H9 (cell line): ENCODE results near the gene MT1M. TPM values are rescaled to one million over a fixed set of nuclear protein-coding genes. Genes with fewer than 3 reads are reported as not detected.
A peak's percentile ranks its signal among the peaks of the same experiment; 100 is the strongest.

Source experiments
- DNase-seq: peaks from one replicate; pipeline ENCODE4 v3.0.0-alpha.2; 2017
- H2AFZ ChIP-seq: one replicate; pipeline ENCODE4 v1.6.1; 2013; ENCODE audit warnings: mild to moderate bottlenecking, low read length, control low read depth, moderate library complexity
- H2AK5ac ChIP-seq: 2 replicates; pipeline ENCODE4 v1.6.1; 2013; ENCODE audit warnings: low read length, control low read depth, mixed read lengths; ENCODE audit not compliant: insufficient read length
- H2BK120ac ChIP-seq: one replicate; pipeline ENCODE4 v1.6.1; 2013; ENCODE audit warnings: low read depth, mild to moderate bottlenecking, low read length, control low read depth, inconsistent platforms; ENCODE audit not compliant: poor library complexity, severe bottlenecking
- H2BK12ac ChIP-seq: 2 replicates; pipeline ENCODE4 v1.6.1; 2013; ENCODE audit warnings: low read length, control low read depth, mixed read lengths, low read depth; ENCODE audit not compliant: insufficient read length
- H2BK15ac ChIP-seq: 2 replicates; pipeline ENCODE4 v1.6.1; 2013; ENCODE audit warnings: low read depth, low read length, control low read depth
- H2BK20ac ChIP-seq: one replicate; pipeline ENCODE4 v1.6.1; 2013; ENCODE audit warnings: low read depth, mild to moderate bottlenecking, low read length, control low read depth, inconsistent platforms; ENCODE audit not compliant: poor library complexity, severe bottlenecking
- H2BK5ac ChIP-seq: 2 replicates; pipeline ENCODE4 v1.6.1; 2013; ENCODE audit warnings: low read length, control low read depth, mixed read lengths; ENCODE audit not compliant: insufficient read length
- H3K14ac ChIP-seq: 2 replicates; pipeline ENCODE4 v1.6.1; 2013; ENCODE audit warnings: low read length, control low read depth; ENCODE audit not compliant: insufficient read depth
- H3K18ac ChIP-seq: 2 replicates; pipeline ENCODE4 v1.6.1; 2013; ENCODE audit warnings: low read depth, mild to moderate bottlenecking, mixed read lengths, low read length, control low read depth; ENCODE audit not compliant: insufficient read length
- H3K23ac ChIP-seq: 2 replicates; pipeline ENCODE4 v1.6.1; 2013; ENCODE audit warnings: low read length, control low read depth, mixed read lengths, low read depth; ENCODE audit not compliant: insufficient read length
- H3K23me2 ChIP-seq: 2 replicates; pipeline ENCODE4 v1.6.1; 2013; ENCODE audit warnings: low read depth, mild to moderate bottlenecking, mixed read lengths, low read length, control low read depth; ENCODE audit not compliant: insufficient read length, poor library complexity, severe bottlenecking
- H3K27ac ChIP-seq: 2 replicates; pipeline ENCODE4 v1.5.1; 2013; ENCODE audit warnings: low read length, control low read depth, mixed read lengths, low read depth; ENCODE audit not compliant: insufficient read length
- H3K27me3 ChIP-seq: 2 replicates; pipeline ENCODE4 v1.6.1; 2013; ENCODE audit warnings: low read length, control low read depth, inconsistent platforms; ENCODE audit not compliant: insufficient read depth
- H3K4ac ChIP-seq: 2 replicates; pipeline ENCODE4 v1.6.1; 2013; ENCODE audit warnings: low read depth, mild to moderate bottlenecking, control low read depth, inconsistent platforms, low read length, moderate library complexity
- H3K4me1 ChIP-seq: 2 replicates; pipeline ENCODE4 v1.6.1; 2013; ENCODE audit warnings: low read length, control low read depth, inconsistent platforms; ENCODE audit not compliant: insufficient read depth
- H3K4me2 ChIP-seq: 2 replicates; pipeline ENCODE4 v1.6.1; 2013; ENCODE audit warnings: low read length, control low read depth, mixed read lengths; ENCODE audit not compliant: insufficient read length, insufficient read depth
- H3K56ac ChIP-seq: 2 replicates; pipeline ENCODE4 v1.6.1; 2013; ENCODE audit warnings: low read depth, mild to moderate bottlenecking, mixed read lengths, low read length, control low read depth; ENCODE audit not compliant: insufficient read length
- H3K79me1 ChIP-seq: 2 replicates; pipeline ENCODE4 v1.6.1; 2013; ENCODE audit warnings: low read depth, mild to moderate bottlenecking, moderate library complexity, low read length, control low read depth, inconsistent platforms; ENCODE audit not compliant: insufficient read depth, poor library complexity, severe bottlenecking
- H3K79me2 ChIP-seq: 2 replicates; pipeline ENCODE4 v1.6.1; 2013; ENCODE audit warnings: low read length, control low read depth, inconsistent platforms; ENCODE audit not compliant: insufficient read depth
- H3K9ac ChIP-seq: 2 replicates; pipeline ENCODE4 v1.6.1; 2013; ENCODE audit warnings: low read length, control low read depth, mixed read lengths; ENCODE audit not compliant: insufficient read length; ENCODE audit errors: extremely low read depth
- H3K9me3 ChIP-seq: one replicate; pipeline ENCODE4 v1.6.1; 2013; ENCODE audit warnings: low read depth, low read length, inconsistent platforms; ENCODE audit not compliant: control insufficient read depth
- H3T11ph ChIP-seq: one replicate; pipeline ENCODE4 v1.6.1; 2013; ENCODE audit warnings: mild to moderate bottlenecking, low read length, control low read depth, inconsistent platforms
- H4K20me1 ChIP-seq: one replicate; pipeline ENCODE4 v1.6.1; 2013; ENCODE audit not compliant: control insufficient read depth, insufficient read length, insufficient read depth
- H4K5ac ChIP-seq: 2 replicates; pipeline ENCODE4 v1.6.1; 2013; ENCODE audit warnings: low read depth, mild to moderate bottlenecking, mixed read lengths, low read length, control low read depth; ENCODE audit not compliant: insufficient read length
- H4K8ac ChIP-seq: replicated peaks from 2 replicates; pipeline ENCODE4 v1.6.1; 2013; ENCODE audit warnings: low read length, control low read depth, mixed read lengths, low read depth; ENCODE audit not compliant: insufficient read length
- H4K91ac ChIP-seq: 2 replicates; pipeline ENCODE4 v1.6.1; 2013; ENCODE audit warnings: low read depth, mild to moderate bottlenecking, moderate library complexity, mixed read lengths, low read length, control low read depth; ENCODE audit not compliant: insufficient read length
- H3K27ac Mint-ChIP-seq, 3 experiments: 2 replicates in 2 of 3; 3 replicates in 1 of 3; pipeline ENCODE4 v1.8.0; 2020 to 2021; ENCODE audit warnings: mixed read lengths in 3 of 3, mild to moderate bottlenecking in 1 of 3, moderate library complexity in 1 of 3
- H3K27me3 Mint-ChIP-seq: 2 replicates; pipeline ENCODE4 v1.8.0; 2021; ENCODE audit warnings: low read depth, mild to moderate bottlenecking, moderate library complexity, mixed read lengths
- H3K36me3 Mint-ChIP-seq, 3 experiments: 2 replicates in 2 of 3; 3 replicates in 1 of 3; pipeline ENCODE4 v1.8.0; 2020 to 2021; ENCODE audit warnings: low read depth in 3 of 3, mixed read lengths in 3 of 3; ENCODE audit not compliant: insufficient read depth in 1 of 3
- H3K4me1 Mint-ChIP-seq, 2 experiments: 2 replicates each; pipeline ENCODE4 v1.8.0; 2020; ENCODE audit warnings: mixed read lengths in 2 of 2
- H3K4me3 Mint-ChIP-seq, 2 experiments: 2 replicates in 1 of 2; 3 replicates in 1 of 2; pipeline ENCODE4 v1.8.0; 2020 to 2021; ENCODE audit warnings: mild to moderate bottlenecking in 2 of 2, mixed read lengths in 2 of 2, moderate library complexity in 1 of 2
- H3K9me3 Mint-ChIP-seq, 2 experiments: 2 replicates in 1 of 2; 3 replicates in 1 of 2; pipeline ENCODE4 v1.8.0; 2020; ENCODE audit warnings: mild to moderate bottlenecking in 2 of 2, mixed read lengths in 2 of 2, moderate library complexity in 1 of 2
- WGBS: extraction: QIAGEN DNeasy Blood & Tissue Kit; methylation state at CpG from one replicate; pipeline ENCODE4 v1.1.7; 2013; ENCODE audit warnings: missing lambda C conversion rate, low lambda C conversion rate, mixed read lengths; ENCODE audit not compliant: insufficient read length; ENCODE audit errors: extremely low coverage; 5-methylcytosine and 5-hydroxymethylcytosine counted together
- total RNA-seq: library from RNA; stranded (reverse); gene quantifications from 2 replicates; pipeline ENCODE4 v1.2.1, GENCODE V29; 2021
- TF ChIP-seq, protein P1 (sequence below): fragments of 200-600 bp; sonication (generic); conservative IDR thresholded peaks from 3 replicates; pipeline ENCODE4 v1.8.0; 2021; ENCODE audit warnings: antibody characterized with exemption, mild to moderate bottlenecking

MT1M gene
- total RNA-seq, 1 experiment from 2014 or later, result 1.4 TPM

DNA sequence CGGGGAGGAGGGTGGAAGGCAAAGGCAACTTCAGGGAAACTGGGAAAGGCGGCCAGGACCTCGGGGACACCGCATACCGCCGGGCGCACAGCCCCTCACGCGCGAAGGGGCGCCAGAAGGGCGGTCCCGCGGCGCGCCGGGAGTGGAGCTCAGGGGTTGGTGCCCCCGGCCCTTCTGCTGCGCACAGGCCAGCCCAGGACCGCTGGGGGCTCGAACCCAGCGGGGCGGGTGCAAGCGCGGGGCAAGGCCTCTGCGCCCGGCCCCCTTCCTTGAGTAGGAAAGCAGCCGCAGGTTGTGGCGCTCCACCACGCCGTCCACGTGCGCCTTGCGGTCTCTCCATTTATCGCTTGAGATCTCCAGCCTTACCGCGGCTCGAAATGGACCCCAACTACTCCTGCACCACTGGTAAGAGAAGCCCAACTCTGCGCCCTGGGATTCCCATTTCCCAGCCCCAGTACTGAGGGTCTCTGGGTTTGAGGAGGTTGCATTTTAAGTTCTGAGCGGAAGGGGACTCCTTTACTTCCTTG, 3.0 kb downstream of the MT1M start:
- peaks cover 0 to 12% of the 10 kb centered on the region in 2 experiments; a peak in 2 of 5 replicates for H3K9me3 Mint-ChIP-seq
- H3K27me3 ChIP-seq, result peaks cover 98% of the 10 kb centered on the region
- no peak overlapping the region for H3T11ph ChIP-seq
- no CpG with 5 or more reads among the region's 40 CpGs for WGBS
- H3K4me1 ChIP-seq, result no peaks in the 10 kb centered on the region
- no peak overlapping the region for H2BK120ac ChIP-seq
- H3K9me3 ChIP-seq, result no peaks in the 10 kb centered on the region
- H2BK5ac ChIP-seq, result no peak overlapping the region
- peak; percentile 38 for DNase-seq
- no peak overlapping the region for H3K27ac ChIP-seq
- H4K8ac ChIP-seq, result no peak overlapping the region
- H3K4me1 Mint-ChIP-seq, result peaks cover 18 to 36% of the 10 kb centered on the region in 2 experiments
- peaks cover 100% of the 10 kb centered on the region for H3K27me3 Mint-ChIP-seq
- H4K20me1 ChIP-seq, result no peaks in the 10 kb centered on the region
- peak overlapping the region; percentile 60 for H3K4me2 ChIP-seq
- H2BK12ac ChIP-seq, result no peak overlapping the region
- no peaks in the 10 kb centered on the region for H3K79me2 ChIP-seq
- H3K56ac ChIP-seq, result no peak overlapping the region
- H3K23me2 ChIP-seq, result peaks cover 13% of the 10 kb centered on the region
- H4K91ac ChIP-seq, result no peak overlapping the region
- no peak overlapping the region for H3K18ac ChIP-seq
- H3K14ac ChIP-seq, result no peak overlapping the region; the same call in 1 of the 2 replicates
- no peak overlapping the region for H2BK20ac ChIP-seq
- no peak overlapping the region for H2AK5ac ChIP-seq
- H3K36me3 Mint-ChIP-seq, result no peaks in the 10 kb centered on the region; a peak in 1 of 7 replicates
- H3K4me3 Mint-ChIP-seq, result peak overlapping the region; percentile 43 to 81; a peak in 4 of 5 replicates
- H3K79me1 ChIP-seq, result no peaks in the 10 kb centered on the region
- no peak overlapping the region for H2BK15ac ChIP-seq
- H3K27ac Mint-ChIP-seq, result no peak overlapping the region
- H3K23ac ChIP-seq, result no peak overlapping the region
- no peak overlapping the region for H3K4ac ChIP-seq
- no peak overlapping the region for H2AFZ ChIP-seq
- TF ChIP-seq, protein P1, sequence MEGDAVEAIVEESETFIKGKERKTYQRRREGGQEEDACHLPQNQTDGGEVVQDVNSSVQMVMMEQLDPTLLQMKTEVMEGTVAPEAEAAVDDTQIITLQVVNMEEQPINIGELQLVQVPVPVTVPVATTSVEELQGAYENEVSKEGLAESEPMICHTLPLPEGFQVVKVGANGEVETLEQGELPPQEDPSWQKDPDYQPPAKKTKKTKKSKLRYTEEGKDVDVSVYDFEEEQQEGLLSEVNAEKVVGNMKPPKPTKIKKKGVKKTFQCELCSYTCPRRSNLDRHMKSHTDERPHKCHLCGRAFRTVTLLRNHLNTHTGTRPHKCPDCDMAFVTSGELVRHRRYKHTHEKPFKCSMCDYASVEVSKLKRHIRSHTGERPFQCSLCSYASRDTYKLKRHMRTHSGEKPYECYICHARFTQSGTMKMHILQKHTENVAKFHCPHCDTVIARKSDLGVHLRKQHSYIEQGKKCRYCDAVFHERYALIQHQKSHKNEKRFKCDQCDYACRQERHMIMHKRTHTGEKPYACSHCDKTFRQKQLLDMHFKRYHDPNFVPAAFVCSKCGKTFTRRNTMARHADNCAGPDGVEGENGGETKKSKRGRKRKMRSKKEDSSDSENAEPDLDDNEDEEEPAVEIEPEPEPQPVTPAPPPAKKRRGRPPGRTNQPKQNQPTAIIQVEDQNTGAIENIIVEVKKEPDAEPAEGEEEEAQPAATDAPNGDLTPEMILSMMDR, result no peak
- H4K5ac ChIP-seq, result no peak overlapping the region
- no peak overlapping the region for H3K9ac ChIP-seq
